Endothelial cell (in vitro differentiated cells): ENCODE data around the gene LEPR. TPM values are rescaled to one million over a fixed set of nuclear protein-coding genes. Genes with fewer than 3 reads are reported as not detected.
A peak's percentile ranks its signal among the peaks of the same experiment; 100 is the strongest.
"Not testable (repeated sequence)": the region's sequence is repeated elsewhere in the genome, so short reads cannot be mapped to it uniquely, and the experiment has no call there.

Source experiments
- DNase-seq: peaks from one replicate; pipeline ENCODE4 v3.0.0; 2021; ENCODE audit warnings: low spot score
- H3K27ac Mint-ChIP-seq: one replicate; pipeline ENCODE4 v1.8.0; 2021; ENCODE audit warnings: mixed read lengths, inconsistent platforms; ENCODE audit not compliant: unreplicated experiment
- H3K27me3 Mint-ChIP-seq: one replicate; pipeline ENCODE4 v1.8.0; 2021; ENCODE audit warnings: mild to moderate bottlenecking, moderate library complexity, mixed read lengths, inconsistent platforms; ENCODE audit not compliant: unreplicated experiment
- H3K36me3 Mint-ChIP-seq: one replicate; pipeline ENCODE4 v1.8.0; 2021; ENCODE audit warnings: mild to moderate bottlenecking, low read depth, mixed read lengths, inconsistent platforms; ENCODE audit not compliant: unreplicated experiment
- H3K4me1 Mint-ChIP-seq: one replicate; pipeline ENCODE4 v1.8.0; 2021; ENCODE audit warnings: mild to moderate bottlenecking, mixed read lengths, inconsistent platforms; ENCODE audit not compliant: unreplicated experiment
- H3K4me3 Mint-ChIP-seq: one replicate; pipeline ENCODE4 v1.8.0; 2021; ENCODE audit warnings: mild to moderate bottlenecking, mixed read lengths, inconsistent platforms; ENCODE audit not compliant: unreplicated experiment
- H3K9me3 Mint-ChIP-seq: one replicate; pipeline ENCODE4 v1.8.0; 2021; ENCODE audit warnings: mixed read lengths, inconsistent platforms; ENCODE audit not compliant: unreplicated experiment
- CTCF ChIP-seq: fragments of 200-600 bp; sonication (generic); IDR thresholded peaks from one replicate; pipeline ENCODE4 v1.5.0; 2021; ENCODE audit warnings: antibody characterized with exemption; ENCODE audit not compliant: unreplicated experiment
- total RNA-seq: library from RNA; stranded (reverse); fragmentation: NEBNext Ultra II Directional; extraction: Animal tissue kit (Norgen Biotek cat#: 25700); gene quantifications from one replicate; pipeline ENCODE4 v1.2.1, GENCODE V29; 2021; ENCODE audit not compliant: unreplicated experiment

The LEPR gene
- total RNA-seq, 1 donor from 2014 or later: 8.3 TPM

- TF ChIP-seq CTCF: no peak
- H3K4me1 Mint-ChIP-seq: no peaks in the 10 kb centered on the region
- H3K9me3 Mint-ChIP-seq: no peaks in the 10 kb centered on the region
- no peaks in the 10 kb centered on the region for H3K27me3 Mint-ChIP-seq
- H3K4me3 Mint-ChIP-seq: no peak overlapping the region
- H3K27ac Mint-ChIP-seq: no peak overlapping the region
- no peaks in the 10 kb centered on the region for H3K36me3 Mint-ChIP-seq
- DNase-seq: no peak
Observed at GRCh38 chr1:65449214-65449823, 28.9 kb downstream of the LEPR start.

GRCh38 chr1:65455678-65456077, 35.2 kb downstream of the LEPR start:
- DNase-seq, H3K4me1 Mint-ChIP-seq, H3K4me3 Mint-ChIP-seq, H3K9me3 Mint-ChIP-seq, H3K27ac Mint-ChIP-seq, H3K27me3 Mint-ChIP-seq: not testable (repeated sequence)
- peaks cover 12% of the 10 kb centered on the region for H3K36me3 Mint-ChIP-seq

- DNase-seq: no peak
- Mint-ChIP-seq H3K27me3 (peaks cover 1% of the 10 kb centered on the region), H3K9me3 (peaks cover 7% of the 10 kb centered on the region), H3K36me3 (peaks cover 12% of the 10 kb centered on the region), H3K27ac (peak overlapping the region; percentile 22), H3K4me3 (peak overlapping the region; percentile 60), H3K4me1 (peaks cover 6% of the 10 kb centered on the region)
- TF ChIP-seq CTCF: no peak
Observed at GRCh38 chr1:65456481-65456880, 36.0 kb downstream of the LEPR start.

GRCh38 chr1:65457868-65458267, 37.4 kb downstream of the LEPR start:
- H3K27me3 Mint-ChIP-seq: peaks cover 1% of the 10 kb centered on the region
- DNase-seq: no peak
- H3K4me1 Mint-ChIP-seq: peaks cover 6% of the 10 kb centered on the region
- H3K4me3 Mint-ChIP-seq: no peak overlapping the region
- TF ChIP-seq CTCF: no peak
- no peak overlapping the region for H3K27ac Mint-ChIP-seq
- H3K9me3 Mint-ChIP-seq: peaks cover 7% of the 10 kb centered on the region
- peaks cover 12% of the 10 kb centered on the region for H3K36me3 Mint-ChIP-seq

GRCh38 chr1:65458730-65459396, 38.4 kb downstream of the LEPR start:
- no peak for DNase-seq
- Mint-ChIP-seq H3K27me3 (peaks cover 1% of the 10 kb centered on the region), H3K27ac (no peak overlapping the region), H3K4me3 (no peak overlapping the region), H3K9me3 (peaks cover 7% of the 10 kb centered on the region), H3K4me1 (peaks cover 6% of the 10 kb centered on the region), H3K36me3 (peaks cover 12% of the 10 kb centered on the region)
- TF ChIP-seq CTCF: no peak
